ENCODE measurements around the gene PABPN1. TPM values are rescaled to one million over a fixed set of nuclear protein-coding genes. Genes with fewer than 3 reads are reported as not detected.

The PABPN1 gene
- total and polyA plus RNA-seq, 2 of the 13 experiments (the other 11 are each of a cell fraction or from before 2014, with no cell fraction given) = 233 to 524 TPM

GRCh38 chr14:23326491-23327332 is 5.5 kb downstream of the PABPN1 start (continued):
- TF ChIP-seq ZBTB33 (CRISPR knock-in tag; IDR thresholded peaks at IDR 0.05) (0 out of 2 replicates have a peak, but pooled peaks have one; percentile 35), ZNF451 (CRISPR knock-in tag; IDR thresholded peaks at IDR 0.05) (no peak), ZNF768 (CRISPR knock-in tag; IDR thresholded peaks at IDR 0.05) (peak; percentile 60; the same call in 1 of the 2 replicates), E2F5 (CRISPR knock-in tag; conservative IDR thresholded peaks at IDR 0.05) (no peak), ZNF558 (CRISPR knock-in tag; IDR thresholded peaks at IDR 0.05; ENCODE audit: borderline replicate concordance) (no peak), ZBTB26 (CRISPR knock-in tag; IDR thresholded peaks at IDR 0.05; ENCODE audit: borderline replicate concordance) (no peak), NFIB (CRISPR knock-in tag; IDR thresholded peaks at IDR 0.05; ENCODE audit: borderline replicate concordance) (0 out of 2 replicates have a peak, but pooled peaks have one; percentile 33), IKZF1 (IDR thresholded peaks at IDR 0.05) (no peak), PHF21A (CRISPR knock-in tag; IDR thresholded peaks at IDR 0.05) (no peak), FOXO4 (CRISPR knock-in tag; conservative IDR thresholded peaks at IDR 0.05) (0 out of 2 replicates have a peak, but pooled peaks have one; percentile 78), ZNF883 (CRISPR knock-in tag; IDR thresholded peaks at IDR 0.05; ENCODE audit: not compliant biosample characterization) (no peak), ZNF281 (CRISPR knock-in tag; IDR thresholded peaks at IDR 0.05; ENCODE audit: borderline replicate concordance) (no peak), ZNF503 (CRISPR knock-in tag; IDR thresholded peaks at IDR 0.05) (no peak), ZNF44 (CRISPR knock-in tag; IDR thresholded peaks at IDR 0.05) (no peak), RBM22 (optimal IDR thresholded peaks at IDR 0.05; ENCODE audit: low read length) (peak; percentile 99)
